A673 (cell line): ENCODE data around the gene SMOC2. TPM values are rescaled to one million over a fixed set of nuclear protein-coding genes. Genes with fewer than 3 reads are reported as not detected.

Experiments
- BruUV-seq: library from RNA; stranded (reverse); fragments of 400-500 nt; replicated peaks from 2 replicates; lab custom pipeline; 2021; lab: Mats Ljungman, UMichigan
- CTCF ChIA-PET: fragments of 300-600 bp; sonication (Branson Sonifier 250); formaldehyde crosslinking; loops from one replicate; lab custom pipeline; 2022; ENCODE audit warnings: antibody characterized with exemption; lab: Charles Lee
- POLR2A ChIA-PET: fragments of 300-600 bp; sonication (Branson Sonifier 250); formaldehyde crosslinking; loops from one replicate; lab custom pipeline; 2022; ENCODE audit warnings: antibody characterized with exemption; ENCODE audit not compliant: low non-redundant PET; lab: Charles Lee
- DNase-seq: peaks from one replicate; pipeline ENCODE4 v3.0.0-alpha.2; 2015; ENCODE audit warnings: low spot score
- H3K27ac ChIP-seq: fragments of 200-600 bp; sonication (generic); 2 replicates; pipeline ENCODE4 v1.5.1; 2016; ENCODE audit warnings: mixed run types, low read depth, mild to moderate bottlenecking, mixed read lengths, antibody characterized with exemption, low read length; ENCODE audit not compliant: poor library complexity, severe bottlenecking
- H3K27me3 ChIP-seq: fragments of 200-600 bp; sonication (generic); replicated peaks from 2 replicates; pipeline ENCODE4 v1.6.1; 2017; ENCODE audit warnings: mixed run types, low read depth, mild to moderate bottlenecking, mixed read lengths, antibody characterized with exemption, low read length; ENCODE audit not compliant: insufficient read depth, poor library complexity
- H3K36me3 ChIP-seq: fragments of 200-600 bp; sonication (generic); 2 replicates; pipeline ENCODE4 v1.6.1; 2016; ENCODE audit warnings: mixed run types, mild to moderate bottlenecking, mixed read lengths, antibody characterized with exemption, low read length; ENCODE audit not compliant: insufficient read depth, poor library complexity, severe bottlenecking
- H3K4me1 ChIP-seq: fragments of 200-600 bp; sonication (generic); 2 replicates; pipeline ENCODE4 v1.6.1; 2017; ENCODE audit warnings: mixed run types, mild to moderate bottlenecking, mixed read lengths, antibody characterized with exemption, low read length; ENCODE audit not compliant: insufficient read depth, poor library complexity, severe bottlenecking
- H3K4me3 ChIP-seq: fragments of 200-600 bp; sonication (generic); 2 replicates; pipeline ENCODE4 v1.5.1; 2016; ENCODE audit warnings: low read depth, mixed run types, mild to moderate bottlenecking, mixed read lengths, low read length; ENCODE audit not compliant: poor library complexity, severe bottlenecking
- H3K9me3 ChIP-seq: fragments of 200-600 bp; sonication (generic); 2 replicates; pipeline ENCODE4 v1.6.1; 2016; ENCODE audit warnings: mixed run types, low read depth, mild to moderate bottlenecking, mixed read lengths, antibody characterized with exemption, low read length; ENCODE audit not compliant: poor library complexity, severe bottlenecking
- CTCF ChIP-seq: fragments of 300-800, 200-600 bp; sonication (generic); conservative IDR thresholded peaks from 2 replicates; pipeline ENCODE4 v1.5.1; 2017; ENCODE audit warnings: low read depth, mild to moderate bottlenecking, antibody characterized with exemption, low read length, moderate library complexity, mixed read lengths
- EZH2 ChIP-seq: fragments of 200-600 bp; sonication (generic); IDR thresholded peaks from 2 replicates; pipeline ENCODE4 v1.6.1; 2017; ENCODE audit warnings: borderline replicate concordance, low read depth, mild to moderate bottlenecking, mixed read lengths, antibody characterized with exemption, low read length; ENCODE audit not compliant: poor library complexity, severe bottlenecking
- intact Hi-C: fragments of 100-400 bp; cut with micrococcal nuclease; formaldehyde crosslinking; loops from one replicate; pipeline ENCODE4 v1.10.0; 2022; ENCODE audit not compliant: unreplicated experiment
- total RNA-seq: library from RNA; stranded (reverse); gene quantifications from 2 replicates; pipeline ENCODE4 v1.2.3, GENCODE V29; 2021

Gene SMOC2
- total RNA-seq, 1 experiment from 2014 or later: 1.8 TPM

- ChIA-PET CTCF (no interaction called here), POLR2A (no interaction called here)
- Histone ChIP-seq H3K4me1 (no peaks in the 10 kb centered on the region), H3K36me3 (no peaks in the 10 kb centered on the region), H3K4me3 (no peak overlapping the region), H3K27ac (no peak overlapping the region), H3K27me3 (no peaks in the 10 kb centered on the region), H3K9me3 (no peaks in the 10 kb centered on the region)
- no peak for DNase-seq
- intact Hi-C loops: no loop called here
- no peak for TF ChIP-seq EZH2
- no peak for TF ChIP-seq CTCF
- BruUV-seq: no TSS peak
These were observed 276.5 kb downstream of the SMOC2 start for GRCh38 chr6:168717491-168717890.

Other genes with a start within 250 kb of the SMOC2 start
- 14.5 and 18.7 TPM in 2 replicates for gene DACT2, start 121.4 kb upstream of the SMOC2 start, total RNA-seq